HG02840 (cell line): ENCODE results near the gene PIK3CD.
A peak's percentile ranks its signal among the peaks of the same experiment; 100 is the strongest.
"Not testable (repeated sequence)": the region's sequence is repeated elsewhere in the genome, so short reads cannot be mapped to it uniquely, and the experiment has no call there.

ENCODE experiments used
- ATAC-seq: cut with Tn5 transposase; IDR thresholded peaks from one replicate; pipeline ENCODE4 v1.9.1; 2021; ENCODE audit warnings: mild to moderate bottlenecking, moderate library complexity, moderate number of reproducible peaks; ENCODE audit not compliant: unreplicated experiment, low FRiP score

PIK3CD gene

GRCh38 chr1:9618909-9619679 lies 32.4 kb upstream of the PIK3CD start:
- ATAC-seq, result no peak

- ATAC-seq, result no peak
Observed at GRCh38 chr1:9621032-9621431, 30.5 kb upstream of the PIK3CD start.

- ATAC-seq, result no peak
Observed at GRCh38 chr1:9624081-9624480, 27.4 kb upstream of the PIK3CD start.

- not testable (repeated sequence) for ATAC-seq
Observed at GRCh38 chr1:9625030-9625429, 26.5 kb upstream of the PIK3CD start.

- ATAC-seq, result peak; percentile 38
Observed at GRCh38 chr1:9626201-9626608, 25.3 kb upstream of the PIK3CD start.

GRCh38 chr1:9628541-9629444 lies 22.7 kb upstream of the PIK3CD start:
- no peak for ATAC-seq

- ATAC-seq, result no peak
Observed at GRCh38 chr1:9629445-9630201, 21.9 kb upstream of the PIK3CD start.

- ATAC-seq, result no peak
Observed at GRCh38 chr1:9630331-9631111, 21.0 kb upstream of the PIK3CD start.

- ATAC-seq, result no peak
Observed at GRCh38 chr1:9631613-9632012, 19.9 kb upstream of the PIK3CD start.

- ATAC-seq, result no peak
Observed at GRCh38 chr1:9633493-9633892, 18.0 kb upstream of the PIK3CD start.

- no peak for ATAC-seq
Observed at GRCh38 chr1:9634582-9634981, 16.9 kb upstream of the PIK3CD start.

GRCh38 chr1:9639227-9639626 lies 12.3 kb upstream of the PIK3CD start:
- ATAC-seq, result no peak

GRCh38 chr1:9643351-9644256 lies 7.9 kb upstream of the PIK3CD start:
- no peak for ATAC-seq

GRCh38 chr1:9646037-9646436 lies 5.5 kb upstream of the PIK3CD start:
- ATAC-seq, result no peak

GRCh38 chr1:9648171-9648570 lies 3.4 kb upstream of the PIK3CD start:
- ATAC-seq, result no peak

GRCh38 chr1:9649769-9650168 lies 1.8 kb upstream of the PIK3CD start:
- ATAC-seq, result no peak

- no peak for ATAC-seq
Observed at GRCh38 chr1:9651220-9651564, 339 bp upstream of the PIK3CD start.

- ATAC-seq, result no peak
Observed at GRCh38 chr1:9652379-9653209, 1.1 kb downstream of the PIK3CD start.

GRCh38 chr1:9653210-9653490 lies 1.6 kb downstream of the PIK3CD start:
- no peak for ATAC-seq
